ENCODE results near the gene ARHGEF4.
"Not testable (repeated sequence)": the region's sequence is repeated elsewhere in the genome, so short reads cannot be mapped to it uniquely, and the experiment has no call there.

ARHGEF4 gene

GRCh38 chr2:131077966-131078365 is 241.3 kb downstream of the ARHGEF4 start:
- TF ChIP-seq JUND (IDR thresholded peaks at IDR 0.05; ENCODE audit: low read depth), result no peak
- DNase-seq (ENCODE audit: low read depth in 1 of 2, low spot score in 1 of 2), result no peak
- in situ Hi-C loops (cut with HindIII; ENCODE audit: low pct_unique_long_range_greater_than_20kb, low sequenced_read_pairs), result no loop called here

- in situ Hi-C loops (cut with HindIII; ENCODE audit: low pct_unique_long_range_greater_than_20kb, low sequenced_read_pairs); DNase-seq (ENCODE audit: low read depth in 1 of 2, low spot score in 1 of 2): not testable (repeated sequence)
Observed at GRCh38 chr2:131079931-131080330, 243.2 kb downstream of the ARHGEF4 start.

- in situ Hi-C loops (cut with HindIII; ENCODE audit: low pct_unique_long_range_greater_than_20kb, low sequenced_read_pairs), result no loop called here
- DNase-seq (ENCODE audit: low read depth in 1 of 2, low spot score in 1 of 2), result no peak
- no peak for TF ChIP-seq JUND (IDR thresholded peaks at IDR 0.05; ENCODE audit: low read depth)
Observed at GRCh38 chr2:131081190-131081589, 244.5 kb downstream of the ARHGEF4 start.

GRCh38 chr2:131085646-131086045 is 248.9 kb downstream of the ARHGEF4 start:
- no peak for TF ChIP-seq JUND (IDR thresholded peaks at IDR 0.05; ENCODE audit: low read depth)
- DNase-seq (ENCODE audit: low read depth in 1 of 2, low spot score in 1 of 2), result no peak
- in situ Hi-C loops (cut with HindIII; ENCODE audit: low pct_unique_long_range_greater_than_20kb, low sequenced_read_pairs), result no loop called here

GRCh38 chr2:131092458-131093005 is 255.8 kb downstream of the ARHGEF4 start:
- no peak for DNase-seq (ENCODE audit: low read depth in 1 of 2, low spot score in 1 of 2)
- in situ Hi-C loops (cut with HindIII; ENCODE audit: low pct_unique_long_range_greater_than_20kb, low sequenced_read_pairs), result no loop called here
- TF ChIP-seq JUND (IDR thresholded peaks at IDR 0.05; ENCODE audit: low read depth), result no peak

GRCh38 chr2:131093006-131093695 is 256.4 kb downstream of the ARHGEF4 start, which contains the start of gene FAM168B:
TSS of gene FAM168B (minus strand) at chr2:131093460. CDS start at chr2:131082646, 10,814 bp downstream.
- DNase-seq (ENCODE audit: low read depth in 1 of 2, low spot score in 1 of 2), result peak; percentile 76 to 92
- TF ChIP-seq JUND (IDR thresholded peaks at IDR 0.05; ENCODE audit: low read depth), result no peak
- in situ Hi-C loops (cut with HindIII; ENCODE audit: low pct_unique_long_range_greater_than_20kb, low sequenced_read_pairs), result no loop called here

GRCh38 chr2:131093696-131094462 is 257.2 kb downstream of the ARHGEF4 start:
- TF ChIP-seq JUND (IDR thresholded peaks at IDR 0.05; ENCODE audit: low read depth), result no peak
- in situ Hi-C loops (cut with HindIII; ENCODE audit: low pct_unique_long_range_greater_than_20kb, low sequenced_read_pairs), result no loop called here
- peak in 1 of 2 experiments; percentile 15 for DNase-seq (ENCODE audit: low read depth in 1 of 2, low spot score in 1 of 2)

GRCh38 chr2:131094463-131095281 is 258.0 kb downstream of the ARHGEF4 start:
- TF ChIP-seq JUND (IDR thresholded peaks at IDR 0.05; ENCODE audit: low read depth), result no peak
- DNase-seq (ENCODE audit: low read depth in 1 of 2, low spot score in 1 of 2), result no peak
- in situ Hi-C loops (cut with HindIII; ENCODE audit: low pct_unique_long_range_greater_than_20kb, low sequenced_read_pairs), result no loop called here

Data from T47D (cell line).